H1 (cell line): ENCODE results near the gene CCDC7. TPM values are rescaled to one million over a fixed set of nuclear protein-coding genes. Genes with fewer than 3 reads are reported as not detected.

Experiments used
- CTCF ChIA-PET: fragments of 300-600 bp; sonication (Branson Sonifier 250); formaldehyde crosslinking; loops from one replicate; lab custom pipeline; 2021; ENCODE audit not compliant: partially characterized antibody; lab: Charles Lee
- POLR2A ChIA-PET: fragments of 300-600 bp; sonication (Branson Sonifier 250); formaldehyde crosslinking; loops from one replicate; lab custom pipeline; 2021; ENCODE audit warnings: inconsistent platforms; ENCODE audit not compliant: partially characterized antibody; lab: Charles Lee
- DNase-seq, 2 experiments: peaks; one replicate each; pipeline versions ENCODE4 v3.0.0 to v3.0.0-alpha.2; 2010 to 2022; ENCODE audit warnings: low spot score in 2 of 2, low read depth in 1 of 2, mixed read lengths in 1 of 2
- FAIRE-seq: peaks from 2 replicates; lab custom pipeline; 2011; peaks lifted over from hg19 to GRCh38; lab: Jason Lieb, UNC
- H2AFZ ChIP-seq: 2 replicates; pipeline ENCODE4 v1.8.1; 2012; ENCODE audit warnings: low read length, inconsistent platforms
- H2AK5ac ChIP-seq: 2 replicates; pipeline ENCODE4 v1.6.1; 2013; ENCODE audit warnings: low read depth, low read length
- H2BK120ac ChIP-seq: replicated peaks from 2 replicates; pipeline ENCODE3; 2013; ENCODE audit warnings: low read depth, low read length, inconsistent platforms
- H2BK12ac ChIP-seq: 2 replicates; pipeline ENCODE4 v1.6.1; 2013; ENCODE audit warnings: low read depth, low read length
- H2BK15ac ChIP-seq: 2 replicates; pipeline ENCODE4 v1.6.1; 2013; ENCODE audit warnings: low read length
- H2BK20ac ChIP-seq: 2 replicates; pipeline ENCODE4 v1.6.1; 2013; ENCODE audit warnings: low read length
- H2BK5ac ChIP-seq: 2 replicates; pipeline ENCODE4 v1.6.1; 2013; ENCODE audit warnings: low read depth, low read length
- H3K14ac ChIP-seq: 2 replicates; pipeline ENCODE4 v1.6.1; 2013; ENCODE audit warnings: inconsistent platforms; ENCODE audit not compliant: insufficient read length
- H3K18ac ChIP-seq: 2 replicates; pipeline ENCODE4 v1.6.1; 2013; ENCODE audit warnings: low read length; ENCODE audit errors: extremely low read depth
- H3K23ac ChIP-seq: 2 replicates; pipeline ENCODE4 v1.6.1; 2013; ENCODE audit warnings: inconsistent platforms; ENCODE audit not compliant: insufficient read length
- H3K23me2 ChIP-seq: 2 replicates; pipeline ENCODE4 v1.6.1; 2013; ENCODE audit warnings: low read depth, low read length
- H3K27ac ChIP-seq: 2 replicates; pipeline ENCODE4 v1.6.1; 2011; ENCODE audit warnings: low read depth, low read length, inconsistent platforms
- H3K27me3 ChIP-seq, 4 experiments: replicated peaks in 1 of 4; 1 replicate in 1 of 4; 2 replicates in 3 of 4; pipeline versions ENCODE4 v1.6.1 to v1.8.1; 2011 to 2013; ENCODE audit warnings: low read length in 3 of 4, mild to moderate bottlenecking in 3 of 4, inconsistent platforms in 2 of 4, mixed read lengths in 2 of 4, moderate library complexity in 1 of 4; ENCODE audit not compliant: control insufficient read depth in 3 of 4, insufficient read depth in 3 of 4; ENCODE audit errors: extremely low read depth in 1 of 4
- H3K36me3 ChIP-seq, 4 experiments: 2 replicates each; pipeline versions ENCODE4 v1.6.1 to v1.8.1; 2011 to 2013; ENCODE audit warnings: mild to moderate bottlenecking in 4 of 4, low read length in 3 of 4, moderate library complexity in 2 of 4, control low read depth in 1 of 4, inconsistent platforms in 1 of 4; ENCODE audit not compliant: insufficient read depth in 4 of 4, control insufficient read depth in 2 of 4
- H3K4ac ChIP-seq: replicated peaks from 2 replicates; pipeline ENCODE3; 2013; ENCODE audit warnings: low read length, low read depth, mixed read lengths, inconsistent platforms; ENCODE audit not compliant: insufficient read length
- H3K4me1 ChIP-seq, 4 experiments: replicated peaks in 1 of 4; 1 replicate in 1 of 4; 2 replicates in 3 of 4; pipeline versions ENCODE4 v1.6.1 to v1.8.1; 2011 to 2013; ENCODE audit warnings: low read length in 3 of 4, inconsistent platforms in 2 of 4, mixed read lengths in 1 of 4; ENCODE audit not compliant: insufficient read depth in 4 of 4, control insufficient read depth in 3 of 4
- H3K4me2 ChIP-seq, 2 experiments: 2 replicates each; pipeline versions ENCODE4 v1.6.1 to v1.8.1; 2011 to 2013; ENCODE audit warnings: low read depth in 2 of 2, low read length in 2 of 2, control low read depth in 1 of 2, inconsistent platforms in 1 of 2, mild to moderate bottlenecking in 1 of 2; ENCODE audit not compliant: insufficient read depth in 1 of 2
- H3K4me3 ChIP-seq, 4 experiments: fragments of 200-600, 300-600 bp in 1 of 4; sonication (generic), shearing (Covaris generic), sonication (Bioruptor Twin) in 1 of 4; 2 replicates each; pipeline versions ENCODE4 v1.5.1 to v1.8.1; 2011 to 2016; ENCODE audit warnings: low read length in 4 of 4, low read depth in 3 of 4, control low read depth in 2 of 4, inconsistent platforms in 2 of 4, mild to moderate bottlenecking in 2 of 4, mixed read lengths in 1 of 4, moderate library complexity in 1 of 4; ENCODE audit not compliant: insufficient read depth in 2 of 4; ENCODE audit errors: extremely low read depth in 1 of 4
- H3K56ac ChIP-seq: replicated peaks from 2 replicates; pipeline ENCODE3; 2013; ENCODE audit warnings: low read depth, mild to moderate bottlenecking, mixed read lengths, low read length, inconsistent platforms; ENCODE audit not compliant: insufficient read length
- H3K79me1 ChIP-seq: 2 replicates; pipeline ENCODE4 v1.6.1; 2013; ENCODE audit warnings: low read depth, low read length, control low read depth
- H3K79me2 ChIP-seq, 2 experiments: 2 replicates each; pipeline versions ENCODE4 v1.6.1 to v1.8.1; 2012 to 2013; ENCODE audit warnings: low read length in 2 of 2, mild to moderate bottlenecking in 2 of 2, inconsistent platforms in 1 of 2; ENCODE audit not compliant: insufficient read depth in 2 of 2, control insufficient read depth in 1 of 2
- H3K9ac ChIP-seq, 4 experiments: replicated peaks in 1 of 4; 1 replicate in 1 of 4; 2 replicates in 3 of 4; pipeline versions ENCODE4 v1.6.1 to v1.8.1; 2011 to 2013; ENCODE audit warnings: low read depth in 3 of 4, low read length in 3 of 4, control low read depth in 2 of 4, mild to moderate bottlenecking in 2 of 4, moderate library complexity in 2 of 4, inconsistent platforms in 1 of 4; ENCODE audit errors: extremely low read depth in 1 of 4
- H3K9me3 ChIP-seq, 2 experiments: 2 replicates each; pipeline versions ENCODE4 v1.6.1 to v1.8.1; 2012 to 2013; ENCODE audit warnings: mild to moderate bottlenecking in 2 of 2, moderate library complexity in 2 of 2, control low read depth in 1 of 2, inconsistent platforms in 1 of 2, low read depth in 1 of 2, low read length in 1 of 2, mixed read lengths in 1 of 2; ENCODE audit not compliant: insufficient read depth in 2 of 2
- H4K20me1 ChIP-seq, 2 experiments: replicated peaks in 1 of 2; 2 replicates each; pipeline versions ENCODE3 to v1.8.1; 2011 to 2013; ENCODE audit warnings: inconsistent platforms in 2 of 2, low read length in 2 of 2, mild to moderate bottlenecking in 1 of 2; ENCODE audit not compliant: insufficient read depth in 2 of 2, control insufficient read depth in 1 of 2
- H4K5ac ChIP-seq: 2 replicates; pipeline ENCODE4 v1.6.1; 2013; ENCODE audit warnings: low read length, low read depth, mixed read lengths, inconsistent platforms; ENCODE audit not compliant: insufficient read length
- H4K8ac ChIP-seq: 2 replicates; pipeline ENCODE4 v1.8.0; 2013; ENCODE audit warnings: mild to moderate bottlenecking, moderate library complexity, low read length, inconsistent platforms; ENCODE audit not compliant: insufficient read depth; ENCODE audit errors: extremely low read depth
- H4K91ac ChIP-seq: replicated peaks from 2 replicates; pipeline ENCODE3; 2013; ENCODE audit warnings: low read length, mixed read lengths, inconsistent platforms; ENCODE audit not compliant: insufficient read length
- ATF2 ChIP-seq: IDR thresholded peaks from 2 replicates; pipeline ENCODE4 v1.6.1; 2012; ENCODE audit warnings: low read length, inconsistent platforms
- CBX5 ChIP-seq: fragments of 300-800, 300-1000 bp; sonication (generic); IDR thresholded peaks from 2 replicates; pipeline ENCODE4 v1.7.1; 2016; ENCODE audit warnings: antibody characterized with exemption, low read length, low read depth
- EP300 ChIP-seq, 2 experiments: IDR thresholded peaks; 1 replicate in 1 of 2; 2 replicates in 1 of 2; pipeline ENCODE4 v1.6.1; 2011 to 2012; ENCODE audit warnings: low read depth in 2 of 2, low read length in 2 of 2, mild to moderate bottlenecking in 2 of 2, borderline replicate concordance in 1 of 2, inconsistent platforms in 1 of 2, moderate library complexity in 1 of 2
- HDAC6 ChIP-seq: IDR thresholded peaks from one replicate; pipeline ENCODE4 v1.7.1; 2012; ENCODE audit warnings: low read depth, mild to moderate bottlenecking, inconsistent platforms, low read length, moderate library complexity
- KDM5A ChIP-seq: fragments of 200-600 bp; IDR thresholded peaks from 2 replicates; pipeline ENCODE4 v1.7.1; 2012; ENCODE audit warnings: mild to moderate bottlenecking, low read length, inconsistent platforms, mixed read lengths
- MAX ChIP-seq: IDR thresholded peaks from 2 replicates; pipeline ENCODE4 v1.6.1; 2012; ENCODE audit warnings: inconsistent platforms
- RXRA ChIP-seq: IDR thresholded peaks from 2 replicates; pipeline ENCODE4 v1.6.1; 2011; ENCODE audit warnings: low read depth, mild to moderate bottlenecking, low read length, moderate library complexity; ENCODE audit not compliant: insufficient read depth
- SP2 ChIP-seq: IDR thresholded peaks from 2 replicates; pipeline ENCODE4 v1.6.1; 2012; ENCODE audit warnings: mild to moderate bottlenecking, low read length, inconsistent platforms
- WGBS, 2 experiments: shearing (Covaris generic) in 1 of 2; methylation state at CpG; one replicate each; pipeline versions ENCODE4 v1.1.6 to v1.1.7; 2013 to 2015; ENCODE audit warnings: low lambda C conversion rate in 2 of 2, mixed read lengths in 2 of 2, inconsistent platforms in 1 of 2, low coverage in 1 of 2, missing lambda C conversion rate in 1 of 2; ENCODE audit not compliant: insufficient replicate concordance in 2 of 2, insufficient coverage in 1 of 2, insufficient read length in 1 of 2; ENCODE audit errors: extremely low coverage in 1 of 2, missing lambda C conversion rate in 1 of 2; 5-methylcytosine and 5-hydroxymethylcytosine counted together
- polyA plus RNA-seq, 7 experiments: library from polyadenylated mRNA; depleted of rRNA in 3 of 7; stranded (reverse) in 5 of 7; unstranded in 2 of 7; fragments of >200 nt in 5 of 7; fragments of 200-250 nt in 2 of 7; gene quantifications; 1 replicate in 5 of 7; 2 replicates in 1 of 7; 4 replicates in 1 of 7; pipeline versions ENCODE4 v1.2.1 to v1.2.3, GENCODE V29; 2011 to 2013; ENCODE audit warnings: missing spikeins in 2 of 7, mixed read lengths in 2 of 7
- total RNA-seq: library from RNA; stranded (reverse); fragmentation: NEBNext Ultra II Directional; extraction: Animal tissue kit (Norgen Biotek cat#: 25700); gene quantifications from 2 replicates; pipeline ENCODE4 v1.2.1, GENCODE V29; 2021
- TF ChIP-seq, protein P1 (sequence below): IDR thresholded peaks from 2 replicates; pipeline ENCODE4 v1.6.1; 2011; ENCODE audit warnings: low read depth, mild to moderate bottlenecking, low read length; ENCODE audit not compliant: insufficient read depth
- TF ChIP-seq, protein P2 (sequence below): IDR thresholded peaks from 2 replicates; pipeline ENCODE4 v1.6.1; 2011; ENCODE audit warnings: low read length, improper control_type of control experiment

CCDC7 gene
- total and polyA plus RNA-seq, 2 of the 8 experiments (the other 6 are each of a cell fraction or from before 2014, with no cell fraction given), result 0.18 to 0.74 TPM

DNA sequence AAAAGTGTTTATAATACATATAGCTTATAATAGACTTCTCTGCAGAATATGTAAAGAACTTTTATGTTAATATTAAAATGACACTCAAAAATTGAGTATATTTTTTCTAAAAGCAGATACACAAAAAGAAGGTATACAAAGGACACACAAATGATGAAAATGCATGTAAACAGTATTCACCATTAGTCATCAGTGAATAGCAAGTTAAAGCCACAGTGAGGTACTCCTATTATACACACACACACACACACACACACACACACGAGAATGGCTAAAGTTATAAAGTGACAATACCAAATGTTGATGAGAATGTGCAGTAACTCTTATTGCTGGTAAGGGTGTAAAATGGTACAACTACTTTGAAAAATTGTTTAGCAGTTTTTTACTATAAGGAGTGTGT lies 419.2 kb downstream of the CCDC7 start:
- Histone ChIP-seq H3K36me3 (no peaks in the 10 kb centered on the region), H3K4ac (no peak overlapping the region), H3K27me3 (peaks cover 0 to 1% (median 0%) of the 10 kb centered on the region in 4 experiments; a peak in 1 of 7 replicates), H3K9ac (no peak overlapping the region), H4K5ac (no peak overlapping the region), H4K8ac (no peak overlapping the region), H3K4me1 (no peaks in the 10 kb centered on the region), H2BK15ac (no peak overlapping the region), H3K4me2 (no peak overlapping the region), H3K79me2 (no peaks in the 10 kb centered on the region), H4K91ac (no peak overlapping the region), H2AK5ac (no peak overlapping the region), H3K27ac (no peak overlapping the region), H3K23me2 (no peaks in the 10 kb centered on the region), H3K14ac (no peak overlapping the region), H2BK5ac (no peak overlapping the region), H3K56ac (no peak overlapping the region), H2BK20ac (no peak overlapping the region), H4K20me1 (no peaks in the 10 kb centered on the region), H3K9me3 (no peaks in the 10 kb centered on the region), H3K4me3 (no peak overlapping the region), H3K23ac (no peak overlapping the region), H3K79me1 (no peaks in the 10 kb centered on the region), H3K18ac (no peak overlapping the region), H2BK120ac (no peak overlapping the region), H2BK12ac (no peak overlapping the region), H2AFZ (no peak overlapping the region)
- ChIA-PET CTCF (no interaction called here), POLR2A (no interaction called here)
- DNase-seq, result no peak
- FAIRE-seq, result no peak
- 95% methylated on average over 1 of the region's 1 CpG; no CpG with 5 or more reads in 1 of the 2 experiments for WGBS, 2 experiments
- TF ChIP-seq CBX5 (no peak), EP300 (IDR thresholded peaks at IDR 0.05; ENCODE audit: borderline replicate concordance in 1 of 2, low read depth in 2 of 2, low read length in 2 of 2) (no peak), ATF2 (no peak), SP2 (no peak), HDAC6 (no peak), RXRA (no peak), MAX (no peak), KDM5A (no peak)
- TF ChIP-seq, protein P1, sequence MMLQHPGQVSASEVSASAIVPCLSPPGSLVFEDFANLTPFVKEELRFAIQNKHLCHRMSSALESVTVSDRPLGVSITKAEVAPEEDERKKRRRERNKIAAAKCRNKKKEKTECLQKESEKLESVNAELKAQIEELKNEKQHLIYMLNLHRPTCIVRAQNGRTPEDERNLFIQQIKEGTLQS, result no peak
- TF ChIP-seq, protein P2, sequence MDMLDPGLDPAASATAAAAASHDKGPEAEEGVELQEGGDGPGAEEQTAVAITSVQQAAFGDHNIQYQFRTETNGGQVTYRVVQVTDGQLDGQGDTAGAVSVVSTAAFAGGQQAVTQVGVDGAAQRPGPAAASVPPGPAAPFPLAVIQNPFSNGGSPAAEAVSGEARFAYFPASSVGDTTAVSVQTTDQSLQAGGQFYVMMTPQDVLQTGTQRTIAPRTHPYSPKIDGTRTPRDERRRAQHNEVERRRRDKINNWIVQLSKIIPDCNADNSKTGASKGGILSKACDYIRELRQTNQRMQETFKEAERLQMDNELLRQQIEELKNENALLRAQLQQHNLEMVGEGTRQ, result no peak
